HEK293 (cell line): ENCODE measurements around the gene HMGXB3.

ENCODE experiments used
- CTCF ChIA-PET: fragments of 350-600 bp; formaldehyde crosslinking; extraction: SDS; loops from one replicate; lab custom pipeline; 2021; ENCODE audit warnings: antibody characterized with exemption; lab: Yijun Ruan, JAX
- POLR2A ChIA-PET: fragments of 300-600 bp; formaldehyde crosslinking; extraction: SDS; loops from one replicate; lab custom pipeline; 2020; ENCODE audit warnings: antibody characterized with exemption, inconsistent platforms; lab: Yijun Ruan, JAX
- H3K27ac ChIP-seq: fragments of 200-500 bp; sonication (Bioruptor generic); 2 replicates; pipeline ENCODE4 v1.5.1; 2014; ENCODE audit warnings: low read depth, low read length, control low read depth, inconsistent platforms; ENCODE audit errors: extremely low read depth
- H3K36me3 ChIP-seq, 2 experiments: fragments of 200-500 bp in 1 of 2; sonication (Bioruptor generic) in 1 of 2; 1 replicate in 1 of 2; 2 replicates in 1 of 2; pipeline ENCODE4 v1.5.1; 2014 to 2017; ENCODE audit warnings: inconsistent platforms in 2 of 2, low read length in 2 of 2; ENCODE audit not compliant: control insufficient read depth in 2 of 2, insufficient read depth in 1 of 2
- H3K4me1 ChIP-seq: fragments of 200-500 bp; sonication (Bioruptor generic); 2 replicates; pipeline ENCODE4 v1.5.1; 2014; ENCODE audit warnings: mild to moderate bottlenecking, low read length, inconsistent platforms; ENCODE audit not compliant: control insufficient read depth, insufficient read depth
- H3K4me3 ChIP-seq: 2 replicates; pipeline ENCODE4 v1.5.1; 2011; ENCODE audit warnings: low read depth, mild to moderate bottlenecking, control low read depth, low read length, moderate library complexity
- H3K9me3 ChIP-seq: fragments of 200-500 bp; sonication (Bioruptor generic); 2 replicates; pipeline ENCODE4 v1.5.1; 2014; ENCODE audit warnings: low read depth, low read length, inconsistent platforms; ENCODE audit not compliant: control insufficient read depth, insufficient read depth
- EGR2 ChIP-seq: fragments of 450-650 bp; formaldehyde crosslinking; IDR thresholded peaks from 2 replicates; pipeline ENCODE4 v1.5.1; 2016; ENCODE audit warnings: low read depth, missing biosample characterization, missing genetic modification characterization
- FEZF1 ChIP-seq: fragments of 450-650 bp; formaldehyde crosslinking; IDR thresholded peaks from 2 replicates; pipeline ENCODE4 v1.5.1; 2016; ENCODE audit warnings: missing biosample characterization, missing genetic modification characterization
- GFI1B ChIP-seq: fragments of 450-650 bp; formaldehyde crosslinking; IDR thresholded peaks from 2 replicates; pipeline ENCODE4 v1.5.1; 2016; ENCODE audit warnings: missing biosample characterization, missing genetic modification characterization
- IKZF3 ChIP-seq: fragments of 450-650 bp; IDR thresholded peaks from 2 replicates; pipeline ENCODE4 v1.5.0; 2018; ENCODE audit warnings: missing biosample characterization, mild to moderate bottlenecking, missing genetic modification characterization, moderate library complexity
- KLF16 ChIP-seq: fragments of 450-650 bp; formaldehyde crosslinking; IDR thresholded peaks from 2 replicates; pipeline ENCODE4 v1.5.1; 2017; ENCODE audit warnings: missing biosample characterization, missing genetic modification characterization
- ZBTB17 ChIP-seq: fragments of 450-650 bp; formaldehyde crosslinking; IDR thresholded peaks from 2 replicates; pipeline ENCODE4 v1.5.1; 2016; ENCODE audit warnings: missing biosample characterization, missing genetic modification characterization
- ZBTB20 ChIP-seq: fragments of 450-650 bp; formaldehyde crosslinking; IDR thresholded peaks from 2 replicates; pipeline ENCODE4 v1.5.1; 2016; ENCODE audit warnings: missing biosample characterization, missing genetic modification characterization
- ZBTB26 ChIP-seq: fragments of 450-650 bp; formaldehyde crosslinking; optimal IDR thresholded peaks from 2 replicates; pipeline ENCODE3; 2016; ENCODE audit warnings: missing biosample characterization, mild to moderate bottlenecking, missing genetic modification characterization
- ZFP41 ChIP-seq: fragments of 450-650 bp; formaldehyde crosslinking; IDR thresholded peaks from 2 replicates; pipeline ENCODE4 v1.5.1; 2016; ENCODE audit warnings: missing biosample characterization, missing genetic modification characterization, borderline replicate concordance
- ZNF114 ChIP-seq: fragments of 450-650 bp; formaldehyde crosslinking; IDR thresholded peaks from 2 replicates; pipeline ENCODE4 v1.5.0; 2017; ENCODE audit warnings: missing biosample characterization, missing genetic modification characterization
- ZNF138 ChIP-seq: fragments of 450-650 bp; formaldehyde crosslinking; IDR thresholded peaks from 2 replicates; pipeline ENCODE4 v1.5.1; 2016; ENCODE audit warnings: missing biosample characterization, missing genetic modification characterization, borderline replicate concordance
- ZNF184 ChIP-seq: fragments of 450-650 bp; IDR thresholded peaks from 2 replicates; pipeline ENCODE4 v1.5.1; 2018; ENCODE audit warnings: missing biosample characterization, mild to moderate bottlenecking, missing genetic modification characterization
- ZNF423 ChIP-seq: fragments of 450-650 bp; formaldehyde crosslinking; IDR thresholded peaks from 2 replicates; pipeline ENCODE4 v1.5.1; 2016; ENCODE audit warnings: missing biosample characterization, missing genetic modification characterization
- ZNF585B ChIP-seq: fragments of 450-650 bp; formaldehyde crosslinking; IDR thresholded peaks from 2 replicates; pipeline ENCODE4 v1.5.1; 2016; ENCODE audit warnings: missing biosample characterization, missing genetic modification characterization
- ZNF610 ChIP-seq: fragments of 450-650 bp; formaldehyde crosslinking; IDR thresholded peaks from 2 replicates; pipeline ENCODE4 v1.5.1; 2016; ENCODE audit warnings: missing biosample characterization, missing genetic modification characterization, borderline replicate concordance
- ZNF624 ChIP-seq: fragments of 450-650 bp; formaldehyde crosslinking; IDR thresholded peaks from 2 replicates; pipeline ENCODE4 v1.5.1; 2017; ENCODE audit warnings: missing biosample characterization, missing genetic modification characterization
- ZNF660 ChIP-seq: fragments of 450-650 bp; IDR thresholded peaks from 2 replicates; pipeline ENCODE4 v1.5.1; 2018; ENCODE audit warnings: missing biosample characterization, mild to moderate bottlenecking, missing genetic modification characterization
- ZNF664 ChIP-seq: fragments of 450-650 bp; formaldehyde crosslinking; IDR thresholded peaks from 2 replicates; pipeline ENCODE4 v1.5.1; 2016; ENCODE audit warnings: missing biosample characterization, missing genetic modification characterization
- ZNF670 ChIP-seq: fragments of 450-650 bp; formaldehyde crosslinking; IDR thresholded peaks from 2 replicates; pipeline ENCODE4 v1.5.1; 2016; ENCODE audit warnings: missing biosample characterization, missing genetic modification characterization, low read depth
- ZNF837 ChIP-seq: fragments of 450-650 bp; formaldehyde crosslinking; IDR thresholded peaks from 2 replicates; pipeline ENCODE4 v1.5.1; 2016; ENCODE audit warnings: missing biosample characterization, missing genetic modification characterization
- ZSCAN16 ChIP-seq: fragments of 450-650 bp; formaldehyde crosslinking; IDR thresholded peaks from 2 replicates; pipeline ENCODE4 v1.5.1; 2016; ENCODE audit warnings: missing biosample characterization, missing genetic modification characterization
- TF ChIP-seq, protein P1 (sequence below): fragments of 450-650 bp; formaldehyde crosslinking; IDR thresholded peaks from 2 replicates; pipeline ENCODE4 v1.5.1; 2017; ENCODE audit warnings: missing biosample characterization, missing genetic modification characterization
- TF ChIP-seq, protein P2 (sequence below): fragments of 450-650 bp; formaldehyde crosslinking; IDR thresholded peaks from 2 replicates; pipeline ENCODE4 v1.5.1; 2016; ENCODE audit warnings: missing biosample characterization, missing genetic modification characterization
- TF ChIP-seq, protein P3 (sequence below): fragments of 450-650 bp; formaldehyde crosslinking; IDR thresholded peaks from 2 replicates; pipeline ENCODE4 v1.5.1; 2016; ENCODE audit warnings: missing biosample characterization, missing genetic modification characterization
- TF ChIP-seq, protein P4 (sequence below): fragments of 450-650 bp; formaldehyde crosslinking; IDR thresholded peaks from 2 replicates; pipeline ENCODE4 v1.5.1; 2016; ENCODE audit warnings: missing biosample characterization, missing genetic modification characterization

Gene HMGXB3

DNA sequence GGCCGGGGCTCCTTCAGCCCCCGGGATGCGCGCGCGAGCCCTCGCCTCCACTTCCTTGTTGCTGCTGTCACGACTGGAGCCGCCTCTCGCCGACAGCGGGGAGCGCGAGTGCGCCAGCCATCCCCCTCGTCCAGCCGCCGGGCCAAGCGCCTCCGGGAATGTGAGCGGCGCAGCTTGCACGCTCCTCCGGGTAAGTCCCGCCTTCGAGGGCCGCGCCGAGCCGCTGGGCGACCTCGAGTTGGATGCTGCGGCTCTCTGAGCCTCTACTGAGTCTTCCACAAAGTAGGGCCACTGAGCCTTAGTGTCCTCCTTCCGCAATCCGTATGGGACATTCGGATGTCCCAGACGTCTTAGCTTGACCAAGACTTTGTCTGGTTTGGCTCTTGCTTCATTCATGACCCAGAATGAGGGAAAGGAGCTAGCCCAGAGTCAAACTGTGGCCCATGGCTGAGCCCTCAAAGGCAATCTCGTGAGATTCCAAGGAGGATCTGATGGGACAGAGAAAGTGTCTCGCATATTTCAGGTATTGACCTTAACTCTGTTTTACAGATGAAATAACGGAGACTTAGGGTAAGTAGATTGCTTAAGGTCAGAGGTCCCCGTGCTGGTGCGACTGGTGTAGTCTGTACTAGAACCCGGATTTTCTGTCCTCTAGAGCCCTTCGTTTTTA, 586 bp downstream of the HMGXB3 start (continued):
- TF ChIP-seq, protein P1, sequence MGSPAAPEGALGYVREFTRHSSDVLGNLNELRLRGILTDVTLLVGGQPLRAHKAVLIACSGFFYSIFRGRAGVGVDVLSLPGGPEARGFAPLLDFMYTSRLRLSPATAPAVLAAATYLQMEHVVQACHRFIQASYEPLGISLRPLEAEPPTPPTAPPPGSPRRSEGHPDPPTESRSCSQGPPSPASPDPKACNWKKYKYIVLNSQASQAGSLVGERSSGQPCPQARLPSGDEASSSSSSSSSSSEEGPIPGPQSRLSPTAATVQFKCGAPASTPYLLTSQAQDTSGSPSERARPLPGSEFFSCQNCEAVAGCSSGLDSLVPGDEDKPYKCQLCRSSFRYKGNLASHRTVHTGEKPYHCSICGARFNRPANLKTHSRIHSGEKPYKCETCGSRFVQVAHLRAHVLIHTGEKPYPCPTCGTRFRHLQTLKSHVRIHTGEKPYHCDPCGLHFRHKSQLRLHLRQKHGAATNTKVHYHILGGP (tag by site-specific recombination), result no peak
- TF ChIP-seq ZNF114 (tag by site-specific recombination) (no peak), ZFP41 (tag by site-specific recombination) (no peak), EGR2 (tag by site-specific recombination) (no peak), ZNF138 (tag by site-specific recombination) (no peak), KLF16 (no peak), ZNF664 (no peak), ZBTB26 (tag by site-specific recombination) (peak; percentile 78), ZNF624 (tag by site-specific recombination) (no peak), ZNF837 (tag by site-specific recombination) (no peak), ZNF670 (tag by site-specific recombination) (no peak), ZSCAN16 (tag by site-specific recombination) (no peak), ZNF423 (tag by site-specific recombination) (peak; percentile 5; the same call in 1 of the 2 replicates), ZNF610 (tag by site-specific recombination) (peak; percentile 21; the same call in 1 of the 2 replicates), GFI1B (tag by site-specific recombination) (no peak), IKZF3 (tag by site-specific recombination) (0 out of 2 replicates have a peak, but pooled peaks have one; percentile 5)
- TF ChIP-seq, protein P2, sequence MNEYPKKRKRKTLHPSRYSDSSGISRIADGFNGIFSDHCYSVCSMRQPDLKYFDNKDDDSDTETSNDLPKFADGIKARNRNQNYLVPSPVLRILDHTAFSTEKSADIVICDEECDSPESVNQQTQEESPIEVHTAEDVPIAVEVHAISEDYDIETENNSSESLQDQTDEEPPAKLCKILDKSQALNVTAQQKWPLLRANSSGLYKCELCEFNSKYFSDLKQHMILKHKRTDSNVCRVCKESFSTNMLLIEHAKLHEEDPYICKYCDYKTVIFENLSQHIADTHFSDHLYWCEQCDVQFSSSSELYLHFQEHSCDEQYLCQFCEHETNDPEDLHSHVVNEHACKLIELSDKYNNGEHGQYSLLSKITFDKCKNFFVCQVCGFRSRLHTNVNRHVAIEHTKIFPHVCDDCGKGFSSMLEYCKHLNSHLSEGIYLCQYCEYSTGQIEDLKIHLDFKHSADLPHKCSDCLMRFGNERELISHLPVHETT (tag by site-specific recombination), result no peak
- TF ChIP-seq, all 188 proteins: peak for 5

GRCh38 chr5:150001660-150002486, 1.3 kb downstream of the HMGXB3 start:
- H3K4me3 ChIP-seq, result peak overlapping the region; percentile 93
- H3K4me1 ChIP-seq, result peaks cover 9% of the 10 kb centered on the region
- H3K27ac ChIP-seq, result 0 out of 2 replicates have a peak overlapping the region, but pooled peaks have one; percentile 85
- H3K9me3 ChIP-seq, result no peaks in the 10 kb centered on the region
- peaks cover 14 to 38% of the 10 kb centered on the region in 2 experiments for H3K36me3 ChIP-seq
- ChIA-PET POLR2A (interaction anchor here (0.7 kb wide), 1 partner anchor 196 kb away, joined by 3 read pairs; no protein-coding TSS in a partner anchor), CTCF (interaction anchor here (0.9 to 2.9 kb wide), 6 partner anchors 12 to 213 kb away, joined by 3 to 9 read pairs (median 3); no protein-coding TSS in a partner anchor)
- TF ChIP-seq, protein P3, sequence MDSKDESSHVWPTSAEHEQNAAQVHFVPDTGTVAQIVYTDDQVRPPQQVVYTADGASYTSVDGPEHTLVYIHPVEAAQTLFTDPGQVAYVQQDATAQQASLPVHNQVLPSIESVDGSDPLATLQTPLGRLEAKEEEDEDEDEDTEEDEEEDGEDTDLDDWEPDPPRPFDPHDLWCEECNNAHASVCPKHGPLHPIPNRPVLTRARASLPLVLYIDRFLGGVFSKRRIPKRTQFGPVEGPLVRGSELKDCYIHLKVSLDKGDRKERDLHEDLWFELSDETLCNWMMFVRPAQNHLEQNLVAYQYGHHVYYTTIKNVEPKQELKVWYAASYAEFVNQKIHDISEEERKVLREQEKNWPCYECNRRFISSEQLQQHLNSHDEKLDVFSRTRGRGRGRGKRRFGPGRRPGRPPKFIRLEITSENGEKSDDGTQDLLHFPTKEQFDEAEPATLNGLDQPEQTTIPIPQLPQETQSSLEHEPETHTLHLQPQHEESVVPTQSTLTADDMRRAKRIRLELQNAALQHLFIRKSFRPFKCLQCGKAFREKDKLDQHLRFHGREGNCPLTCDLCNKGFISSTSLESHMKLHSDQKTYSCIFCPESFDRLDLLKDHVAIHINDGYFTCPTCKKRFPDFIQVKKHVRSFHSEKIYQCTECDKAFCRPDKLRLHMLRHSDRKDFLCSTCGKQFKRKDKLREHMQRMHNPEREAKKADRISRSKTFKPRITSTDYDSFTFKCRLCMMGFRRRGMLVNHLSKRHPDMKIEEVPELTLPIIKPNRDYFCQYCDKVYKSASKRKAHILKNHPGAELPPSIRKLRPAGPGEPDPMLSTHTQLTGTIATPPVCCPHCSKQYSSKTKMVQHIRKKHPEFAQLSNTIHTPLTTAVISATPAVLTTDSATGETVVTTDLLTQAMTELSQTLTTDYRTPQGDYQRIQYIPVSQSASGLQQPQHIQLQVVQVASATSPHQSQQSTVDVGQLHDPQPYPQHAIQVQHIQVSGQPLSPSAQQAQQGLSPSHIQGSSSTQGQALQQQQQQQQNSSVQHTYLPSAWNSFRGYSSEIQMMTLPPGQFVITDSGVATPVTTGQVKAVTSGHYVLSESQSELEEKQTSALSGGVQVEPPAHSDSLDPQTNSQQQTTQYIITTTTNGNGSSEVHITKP, result peak; percentile 31; the same call in 1 of the 2 replicates
- TF ChIP-seq ZNF660 (peak; percentile 64; the same call in 1 of the 2 replicates), ZBTB20 (0 out of 2 replicates have a peak, but pooled peaks have one; percentile 22), ZNF184 (tag by site-specific recombination) (no peak), ZBTB17 (tag by site-specific recombination) (0 out of 2 replicates have a peak, but pooled peaks have one; percentile 8), FEZF1 (tag by site-specific recombination) (peak; percentile 58), ZNF585B (no peak)
- TF ChIP-seq, protein P4, sequence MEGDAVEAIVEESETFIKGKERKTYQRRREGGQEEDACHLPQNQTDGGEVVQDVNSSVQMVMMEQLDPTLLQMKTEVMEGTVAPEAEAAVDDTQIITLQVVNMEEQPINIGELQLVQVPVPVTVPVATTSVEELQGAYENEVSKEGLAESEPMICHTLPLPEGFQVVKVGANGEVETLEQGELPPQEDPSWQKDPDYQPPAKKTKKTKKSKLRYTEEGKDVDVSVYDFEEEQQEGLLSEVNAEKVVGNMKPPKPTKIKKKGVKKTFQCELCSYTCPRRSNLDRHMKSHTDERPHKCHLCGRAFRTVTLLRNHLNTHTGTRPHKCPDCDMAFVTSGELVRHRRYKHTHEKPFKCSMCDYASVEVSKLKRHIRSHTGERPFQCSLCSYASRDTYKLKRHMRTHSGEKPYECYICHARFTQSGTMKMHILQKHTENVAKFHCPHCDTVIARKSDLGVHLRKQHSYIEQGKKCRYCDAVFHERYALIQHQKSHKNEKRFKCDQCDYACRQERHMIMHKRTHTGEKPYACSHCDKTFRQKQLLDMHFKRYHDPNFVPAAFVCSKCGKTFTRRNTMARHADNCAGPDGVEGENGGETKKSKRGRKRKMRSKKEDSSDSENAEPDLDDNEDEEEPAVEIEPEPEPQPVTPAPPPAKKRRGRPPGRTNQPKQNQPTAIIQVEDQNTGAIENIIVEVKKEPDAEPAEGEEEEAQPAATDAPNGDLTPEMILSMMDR, result peak; percentile 52
